T1000 (cell line): ENCODE results near the gene CPHXL2.

Source experiments
- DNase-seq: peaks from one replicate; lab custom pipeline; 2025; ENCODE audit warnings: mixed read lengths; lab: John Stamatoyannopoulos, UW

CPHXL2 gene

GRCh38 chr16:75640598-75640997, 36.2 kb downstream of the CPHXL2 start:
- DNase-seq = no peak

GRCh38 chr16:75635036-75635435, 41.8 kb downstream of the CPHXL2 start:
- no peak for DNase-seq

- no peak for DNase-seq
Measured at GRCh38 chr16:75632857-75633256, 44.0 kb downstream of the CPHXL2 start.

- no peak for DNase-seq
Measured at GRCh38 chr16:75630052-75630451, 46.8 kb downstream of the CPHXL2 start.

- no peak for DNase-seq
Measured at GRCh38 chr16:75629132-75629531, 47.7 kb downstream of the CPHXL2 start.

- no peak for DNase-seq
Measured at GRCh38 chr16:75628351-75628750, 48.5 kb downstream of the CPHXL2 start.

GRCh38 chr16:75627851-75628250, 49.0 kb downstream of the CPHXL2 start:
- no peak for DNase-seq

- DNase-seq = no peak
Measured at GRCh38 chr16:75626806-75627205, 50.0 kb downstream of the CPHXL2 start.

- DNase-seq = no peak
Measured at GRCh38 chr16:75624921-75625334, 51.9 kb downstream of the CPHXL2 start.

GRCh38 chr16:75622761-75623605, 53.8 kb downstream of the CPHXL2 start, which contains the start of gene ADAT1:
TSS of gene ADAT1 (minus strand) at chr16:75623281. CDS start at chr16:75620799, 2,482 bp downstream.
- DNase-seq = peak; percentile 88

- peak; percentile 7 for DNase-seq
Measured at GRCh38 chr16:75621170-75621477, 55.7 kb downstream of the CPHXL2 start.

- no peak for DNase-seq
Measured at GRCh38 chr16:75620326-75621169, 56.3 kb downstream of the CPHXL2 start.

GRCh38 chr16:75618780-75619179, 58.0 kb downstream of the CPHXL2 start:
- DNase-seq = no peak

GRCh38 chr16:75617121-75617520, 59.7 kb downstream of the CPHXL2 start:
- DNase-seq = no peak

GRCh38 chr16:75616521-75617010, 60.2 kb downstream of the CPHXL2 start:
- DNase-seq = no peak

GRCh38 chr16:75615619-75616018, 61.2 kb downstream of the CPHXL2 start:
- DNase-seq = no peak

GRCh38 chr16:75614066-75614897, 62.5 kb downstream of the CPHXL2 start:
- no peak for DNase-seq
